HCT116 (cell line): ENCODE measurements around the gene LDHD. TPM values are rescaled to one million over a fixed set of nuclear protein-coding genes. Genes with fewer than 3 reads are reported as not detected.

Experiments used
- ATAC-seq: fragments of 200-7000 bp; cut with Tn5 transposase; 2 replicates; pipeline ENCODE4 v1.9.1; 2020; ENCODE audit warnings: mild to moderate bottlenecking, moderate library complexity
- BruUV-seq: library from RNA; stranded (reverse); fragments of 400-500 nt; replicated peaks from 2 replicates; lab custom pipeline; 2021; lab: Mats Ljungman, UMichigan
- CTCF ChIA-PET: fragments of 300-600 bp; sonication (Branson Sonifier 250); formaldehyde crosslinking; loops from one replicate; lab custom pipeline; 2021; ENCODE audit warnings: antibody characterized with exemption; lab: Charles Lee
- POLR2A ChIA-PET: fragments of 300-600, 350-600 bp; sonication (Branson Sonifier 250); formaldehyde crosslinking; loops from one replicate; lab custom pipeline; 2021; ENCODE audit warnings: antibody characterized with exemption; lab: Charles Lee
- RAD21 ChIA-PET, 2 experiments: fragments of 300-600 bp; sonication (Branson Sonifier 250); formaldehyde crosslinking; loops; one replicate each; lab custom pipeline; 2023; ENCODE audit warnings: low total read pairs in 2 of 2; ENCODE audit not compliant: uncharacterized antibody in 2 of 2, unreplicated experiment in 2 of 2, low non-redundant PET in 1 of 2; lab: Charles Lee
- DNase-seq: peaks from one replicate; pipeline ENCODE4 v3.0.0-alpha.2; 2010; ENCODE audit warnings: low read depth, low spot score
- H2AFZ ChIP-seq: fragments of 200-600 bp; shearing (Covaris generic), sonication (generic); 2 replicates; pipeline ENCODE4 v1.6.1; 2017; ENCODE audit warnings: low read depth, mixed run types, mixed read lengths, antibody characterized with exemption, low read length; ENCODE audit not compliant: poor library complexity, severe bottlenecking
- H3K27ac ChIP-seq: 2 replicates; pipeline ENCODE4 v1.5.1; 2012; ENCODE audit warnings: low read depth, low read length
- H3K27me3 ChIP-seq: fragments of 200-600 bp; sonication (generic); 2 replicates; pipeline ENCODE4 v1.6.1; 2016; ENCODE audit warnings: mixed run types, low read length, mixed read lengths; ENCODE audit not compliant: insufficient read depth
- H3K36me3 ChIP-seq, 2 experiments: fragments of 200-500 bp in 1 of 2; fragments of 200-600 bp in 1 of 2; sonication (Bioruptor generic) in 1 of 2; sonication (generic) in 1 of 2; 2 replicates each; pipeline versions ENCODE4 v1.5.1 to v1.6.1; 2014 to 2016; ENCODE audit warnings: low read length in 2 of 2, inconsistent platforms in 1 of 2, mixed read lengths in 1 of 2, mixed run types in 1 of 2; ENCODE audit not compliant: insufficient read depth in 2 of 2, control insufficient read depth in 1 of 2
- H3K4me1 ChIP-seq, 2 experiments: fragments of 200-600 bp in 1 of 2; sonication (generic) in 1 of 2; 2 replicates each; pipeline versions ENCODE4 v1.5.1 to v1.6.1; 2012 to 2017; ENCODE audit warnings: low read length in 2 of 2, inconsistent platforms in 1 of 2, mild to moderate bottlenecking in 1 of 2, mixed read lengths in 1 of 2, mixed run types in 1 of 2, moderate library complexity in 1 of 2; ENCODE audit not compliant: insufficient read depth in 2 of 2, control insufficient read depth in 1 of 2
- H3K4me2 ChIP-seq: fragments of 200-600 bp; sonication (generic); 2 replicates; pipeline ENCODE4 v1.6.1; 2017; ENCODE audit warnings: mixed run types, low read length, mixed read lengths
- H3K4me3 ChIP-seq, 2 experiments: fragments of 200-600 bp in 1 of 2; sonication (generic) in 1 of 2; replicated peaks in 1 of 2; 2 replicates each; pipeline ENCODE4 v1.5.1; 2011 to 2016; ENCODE audit warnings: low read length in 2 of 2, control low read depth in 1 of 2, low read depth in 1 of 2, mild to moderate bottlenecking in 1 of 2, mixed read lengths in 1 of 2, mixed run types in 1 of 2
- H3K79me2 ChIP-seq: fragments of 200-600 bp; sonication (generic); 2 replicates; pipeline ENCODE4 v1.6.1; 2017; ENCODE audit warnings: mild to moderate bottlenecking, mixed run types, low read length, moderate library complexity, mixed read lengths; ENCODE audit not compliant: insufficient read depth
- H3K9ac ChIP-seq: fragments of 200-600 bp; sonication (generic); 2 replicates; pipeline ENCODE4 v1.6.1; 2016; ENCODE audit warnings: low read length, mixed read lengths
- H3K9me2 ChIP-seq: fragments of 200-600 bp; sonication (generic), shearing (Covaris generic); 2 replicates; pipeline ENCODE4 v1.6.1; 2017; ENCODE audit warnings: mixed run types, mild to moderate bottlenecking, moderate library complexity; ENCODE audit not compliant: insufficient read depth
- H3K9me3 ChIP-seq, 2 experiments: fragments of 200-500 bp in 1 of 2; fragments of 200-600 bp in 1 of 2; sonication (Bioruptor generic) in 1 of 2; sonication (generic) in 1 of 2; 2 replicates each; pipeline ENCODE4 v1.6.1; 2014 to 2017; ENCODE audit warnings: low read length in 2 of 2, mixed read lengths in 2 of 2, inconsistent platforms in 1 of 2, low read depth in 1 of 2, mild to moderate bottlenecking in 1 of 2, mixed run types in 1 of 2, moderate library complexity in 1 of 2; ENCODE audit not compliant: control insufficient read depth in 1 of 2, insufficient read depth in 1 of 2
- H4K20me1 ChIP-seq: fragments of 200-600 bp; sonication (generic), shearing (Covaris generic); 2 replicates; pipeline ENCODE4 v1.6.1; 2017; ENCODE audit warnings: mixed run types, mild to moderate bottlenecking, moderate library complexity; ENCODE audit not compliant: insufficient read depth
- CTCF ChIP-seq, 3 experiments: fragments of 200-600 bp in 1 of 3; sonication (generic) in 1 of 3; IDR thresholded peaks in 2 of 3; conservative IDR thresholded peaks in 1 of 3; 2 replicates each; pipeline ENCODE4 v1.5.1; 2012 to 2017; ENCODE audit warnings: low read depth in 2 of 3, low read length in 2 of 3, antibody characterized with exemption in 1 of 3, borderline replicate concordance in 1 of 3, control low read depth in 1 of 3, mild to moderate bottlenecking in 1 of 3, mixed read lengths in 1 of 3, mixed run types in 1 of 3, moderate library complexity in 1 of 3; ENCODE audit not compliant: insufficient read depth in 1 of 3
- SRF ChIP-seq: IDR thresholded peaks from 2 replicates; pipeline ENCODE4 v1.6.1; 2012; ENCODE audit warnings: low read depth
- intact Hi-C: fragments of 100-400 bp; cut with micrococcal nuclease; formaldehyde crosslinking; loops from 2 replicates; pipeline ENCODE4 v1.10.0; 2022
- total RNA-seq: library from RNA; stranded (reverse); gene quantifications from one replicate; pipeline ENCODE4 v1.2.1, GENCODE V29; 2021; ENCODE audit not compliant: unreplicated experiment

Gene LDHD
- total RNA-seq, 1 experiment from 2014 or later = 3.4 TPM

DNA sequence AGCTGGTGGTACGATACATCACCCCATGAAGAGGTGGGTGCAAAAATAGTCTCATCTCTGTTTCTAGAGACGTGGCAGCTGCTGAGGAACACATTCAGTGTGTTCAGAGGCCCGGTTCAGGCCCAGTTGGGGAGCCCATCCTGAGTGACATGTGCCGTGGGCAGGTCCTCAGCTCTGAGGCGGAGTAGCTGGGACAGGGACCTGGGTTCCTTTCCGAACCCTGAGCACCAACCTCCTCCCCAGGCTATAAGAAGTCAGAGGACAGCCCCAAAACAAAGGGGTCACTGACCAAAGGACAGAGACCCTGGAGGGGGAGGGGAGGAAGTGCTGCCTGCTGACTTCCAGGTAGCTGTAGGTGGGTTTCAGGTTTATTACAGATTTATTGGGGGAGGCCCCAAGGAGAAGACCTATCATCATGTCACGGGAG lies 5.1 kb downstream of the LDHD start:
- Histone ChIP-seq H3K36me3 (peaks cover 0 to 1% of the 10 kb centered on the region in 2 experiments; a peak in 1 of 4 replicates), H3K79me2 (no peaks in the 10 kb centered on the region), H3K4me1 (peaks cover 38 to 56% of the 10 kb centered on the region in 2 experiments), H3K9ac (peak overlapping the region; percentile 81; the same call in 1 of the 2 replicates), H4K20me1 (no peaks in the 10 kb centered on the region), H3K4me2 (peak overlapping the region; percentile 79), H2AFZ (no peak overlapping the region), H3K4me3 (no peak overlapping the region), H3K27ac (peak overlapping the region; percentile 91; the same call in 1 of the 2 replicates), H3K9me3 (no peaks in the 10 kb centered on the region), H3K9me2 (no peaks in the 10 kb centered on the region), H3K27me3 (no peaks in the 10 kb centered on the region)
- no peak for DNase-seq
- intact Hi-C loops = loop anchor here (1.0 to 10.0 kb wide), 3 partner anchors 113 to 297 kb away; no protein-coding TSS in a partner anchor
- ChIA-PET POLR2A (interaction anchor here (1.7 to 3.1 kb wide), 3 partner anchors 99 to 126 kb away, joined by 4 to 19 read pairs (median 17); partner anchors contain the start of genes WDR59 and ZNRF1), CTCF (interaction anchor here (0.9 to 4.4 kb wide), 22 partner anchors 8 to 402 kb away, joined by 3 to 116 read pairs (median 4); partner anchors contain the start of genes WDR59, ZFP1 and ZNRF1), RAD21 (interaction anchor here (0.5 to 3.5 kb wide), 11 partner anchors 13 to 248 kb away, joined by 3 to 33 read pairs (median 5); partner anchors contain the start of genes ZNRF1 (in 2 of the 2) and WDR59 (in 1 of the 2))
- peak; percentile 7 for ATAC-seq
- BruUV-seq = no TSS peak
- 0 out of 6 replicates have a peak, but pooled peaks of 1 of the 3 experiments have one; percentile 0 for TF ChIP-seq CTCF (IDR thresholded peaks at IDR 0.05 in 2 of 3, conservative IDR thresholded peaks at IDR 0.05 in 1 of 3; ENCODE audit: borderline replicate concordance in 1 of 3, insufficient read depth in 1 of 3, low read depth in 2 of 3, low read length in 2 of 3)
- TF ChIP-seq SRF = no peak
